SU-DHL-6 (cell line): ENCODE data around the gene GSDME.

Experiments used
- CTCF ChIP-seq: fragments of 200-600 bp; sonication (generic); IDR thresholded peaks from one replicate; pipeline ENCODE4 v1.5.1; 2017; ENCODE audit warnings: antibody characterized with exemption, mild to moderate bottlenecking, low read length, moderate library complexity; ENCODE audit not compliant: insufficient read depth, poor library complexity, severe bottlenecking
- EZH2phosphoT487 ChIP-seq: fragments of 200-600 bp; sonication (generic), shearing (Covaris generic); conservative IDR thresholded peaks from 2 replicates; pipeline ENCODE4 v1.6.1; 2018; ENCODE audit warnings: mild to moderate bottlenecking, antibody characterized with exemption, low read length, moderate library complexity, mixed read lengths

- TF ChIP-seq CTCF: no peak
- no peak for TF ChIP-seq EZH2phosphoT487
These were observed 99.3 kb downstream of the GSDME start for GRCh38 chr7:24657980-24658379.
